PC-3 (cell line): Measurements from ENCODE around the gene SPX.

Experiments
- EZH2 ChIP-seq: fragments of 300-600 bp; sonication (generic); IDR thresholded peaks from one replicate; pipeline ENCODE4 v1.6.1; 2017; ENCODE audit warnings: antibody characterized with exemption, mild to moderate bottlenecking, low read length; ENCODE audit not compliant: unreplicated experiment
- EZH2phosphoT487 ChIP-seq: fragments of 300-600 bp; sonication (generic); IDR thresholded peaks from 2 replicates; pipeline ENCODE4 v1.6.1; 2018; ENCODE audit warnings: mild to moderate bottlenecking, antibody characterized with exemption, low read length, borderline replicate concordance
- TF ChIP-seq, protein P1 (sequence below): fragments of 300-600 bp; sonication (generic); conservative IDR thresholded peaks from 2 replicates; pipeline ENCODE4 v1.5.1; 2017; ENCODE audit warnings: antibody characterized with exemption, low read depth, mild to moderate bottlenecking, low read length

DNA sequence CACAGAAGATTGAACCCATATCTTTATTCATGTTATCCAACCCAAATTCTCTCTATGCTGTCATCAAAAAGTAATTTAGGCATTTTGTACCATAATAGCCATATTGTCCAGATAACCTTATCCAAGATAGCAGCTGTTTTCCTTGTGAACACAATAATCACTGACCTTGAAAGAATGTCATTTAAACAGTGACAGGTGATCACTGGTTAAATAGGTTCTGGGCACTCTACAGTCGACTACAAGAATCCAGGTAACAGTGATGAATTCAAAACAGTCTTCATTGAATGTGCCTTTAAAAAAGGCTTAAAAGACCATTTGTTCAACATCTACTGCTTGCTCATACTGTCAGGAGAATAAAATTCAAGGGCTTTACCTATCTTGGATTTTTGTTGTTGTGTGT, 4.6 kb upstream of the SPX start:
- TF ChIP-seq EZH2phosphoT487 (no peak), EZH2 (no peak)
- TF ChIP-seq, protein P1, sequence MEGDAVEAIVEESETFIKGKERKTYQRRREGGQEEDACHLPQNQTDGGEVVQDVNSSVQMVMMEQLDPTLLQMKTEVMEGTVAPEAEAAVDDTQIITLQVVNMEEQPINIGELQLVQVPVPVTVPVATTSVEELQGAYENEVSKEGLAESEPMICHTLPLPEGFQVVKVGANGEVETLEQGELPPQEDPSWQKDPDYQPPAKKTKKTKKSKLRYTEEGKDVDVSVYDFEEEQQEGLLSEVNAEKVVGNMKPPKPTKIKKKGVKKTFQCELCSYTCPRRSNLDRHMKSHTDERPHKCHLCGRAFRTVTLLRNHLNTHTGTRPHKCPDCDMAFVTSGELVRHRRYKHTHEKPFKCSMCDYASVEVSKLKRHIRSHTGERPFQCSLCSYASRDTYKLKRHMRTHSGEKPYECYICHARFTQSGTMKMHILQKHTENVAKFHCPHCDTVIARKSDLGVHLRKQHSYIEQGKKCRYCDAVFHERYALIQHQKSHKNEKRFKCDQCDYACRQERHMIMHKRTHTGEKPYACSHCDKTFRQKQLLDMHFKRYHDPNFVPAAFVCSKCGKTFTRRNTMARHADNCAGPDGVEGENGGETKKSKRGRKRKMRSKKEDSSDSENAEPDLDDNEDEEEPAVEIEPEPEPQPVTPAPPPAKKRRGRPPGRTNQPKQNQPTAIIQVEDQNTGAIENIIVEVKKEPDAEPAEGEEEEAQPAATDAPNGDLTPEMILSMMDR: no peak
